Neural progenitor cell (in vitro differentiated cells): ENCODE data around the gene HCCS. TPM values are rescaled to one million over a fixed set of nuclear protein-coding genes. Genes with fewer than 3 reads are reported as not detected.

Source experiments
- DNase-seq: peaks from one replicate; pipeline ENCODE4 v3.0.0-alpha.2; 2016; ENCODE audit warnings: low spot score
- H2AFZ ChIP-seq: fragments of 200-600 bp; sonication (generic); replicated peaks from 2 replicates; pipeline ENCODE4 v1.6.1; 2016; ENCODE audit warnings: antibody characterized with exemption
- H3F3A ChIP-seq: fragments of 200-600 bp; sonication (generic); 2 replicates; pipeline ENCODE4 v1.6.1; 2016; ENCODE audit warnings: antibody characterized with exemption, low read depth
- H3K27ac ChIP-seq: fragments of 200-600 bp; sonication (generic); 2 replicates; pipeline ENCODE4 v1.5.1; 2016; ENCODE audit warnings: mild to moderate bottlenecking
- H3K27me3 ChIP-seq: fragments of 200-600 bp; sonication (generic); 2 replicates; pipeline ENCODE4 v1.6.1; 2016; ENCODE audit warnings: mild to moderate bottlenecking, moderate library complexity
- H3K36me3 ChIP-seq: fragments of 200-600 bp; sonication (generic); 2 replicates; pipeline ENCODE4 v1.5.1; 2016
- H3K4me1 ChIP-seq: fragments of 200-600 bp; sonication (generic); 2 replicates; pipeline ENCODE4 v1.6.1; 2016; ENCODE audit warnings: mixed run types
- H3K4me2 ChIP-seq: fragments of 200-600 bp; sonication (generic); 2 replicates; pipeline ENCODE4 v1.6.1; 2016
- H3K4me3 ChIP-seq: fragments of 200-600 bp; sonication (generic); 2 replicates; pipeline ENCODE4 v1.5.1; 2016
- H3K79me2 ChIP-seq: fragments of 200-600 bp; sonication (generic); 2 replicates; pipeline ENCODE4 v1.6.1; 2016; ENCODE audit warnings: low read depth
- H3K9ac ChIP-seq: fragments of 200-600 bp; sonication (generic); 2 replicates; pipeline ENCODE4 v1.6.1; 2016
- H3K9me3 ChIP-seq: fragments of 200-600 bp; sonication (generic); 2 replicates; pipeline ENCODE4 v1.5.1; 2016; ENCODE audit warnings: low read depth
- H4K20me1 ChIP-seq: fragments of 200-600 bp; sonication (generic); 2 replicates; pipeline ENCODE4 v1.6.1; 2016; ENCODE audit warnings: low read depth
- H3K27ac Mint-ChIP-seq: 3 replicates; pipeline ENCODE4 v1.8.0; 2021; ENCODE audit warnings: mixed read lengths
- H3K27me3 Mint-ChIP-seq: 2 replicates; pipeline ENCODE4 v1.8.0; 2022; ENCODE audit warnings: low read depth, mild to moderate bottlenecking, inconsistent platforms, moderate library complexity, mixed read lengths; ENCODE audit not compliant: insufficient read depth
- H3K36me3 Mint-ChIP-seq: 3 replicates; pipeline ENCODE4 v1.8.0; 2021; ENCODE audit warnings: mixed read lengths
- H3K4me1 Mint-ChIP-seq: 3 replicates; pipeline ENCODE4 v1.8.0; 2021; ENCODE audit warnings: mixed read lengths
- H3K4me3 Mint-ChIP-seq: 3 replicates; pipeline ENCODE4 v1.8.0; 2021; ENCODE audit warnings: mild to moderate bottlenecking, moderate library complexity, mixed read lengths
- H3K9me3 Mint-ChIP-seq: 3 replicates; pipeline ENCODE4 v1.8.0; 2020; ENCODE audit warnings: mixed read lengths
- CTCF ChIP-seq: fragments of 200-600 bp; sonication (generic); IDR thresholded peaks from 2 replicates; pipeline ENCODE4 v1.5.1; 2017; ENCODE audit warnings: antibody characterized with exemption, mild to moderate bottlenecking
- EZH2 ChIP-seq: fragments of 200-600 bp; sonication (generic); IDR thresholded peaks from 2 replicates; pipeline ENCODE4 v1.6.1; 2017; ENCODE audit warnings: antibody characterized with exemption, mild to moderate bottlenecking, moderate library complexity
- EZH2phosphoT487 ChIP-seq: fragments of 200-600 bp; sonication (generic); IDR thresholded peaks from 2 replicates; pipeline ENCODE4 v1.6.1; 2017; ENCODE audit warnings: antibody characterized with exemption
- total RNA-seq: library from RNA; depleted of rRNA; stranded (reverse); fragments of >200 nt; gene quantifications from 2 replicates; pipeline ENCODE4 v1.2.3, GENCODE V29; 2015; ENCODE audit warnings: low replicate concordance

HCCS gene
- total RNA-seq, 1 donor from 2014 or later: 19.8 TPM

- Histone ChIP-seq H3K27me3 (no peaks in the 10 kb centered on the region), H3K4me3 (no peak overlapping the region), H3K36me3 (no peaks in the 10 kb centered on the region), H4K20me1 (no peaks in the 10 kb centered on the region), H3K9ac (no peak overlapping the region), H3K4me2 (peak overlapping the region; percentile 22), H3F3A (no peaks in the 10 kb centered on the region), H3K4me1 (peaks cover 11% of the 10 kb centered on the region), H3K79me2 (no peaks in the 10 kb centered on the region), H3K27ac (no peak overlapping the region), H2AFZ (no peak overlapping the region), H3K9me3 (peaks cover 4% of the 10 kb centered on the region)
- H3K4me3 Mint-ChIP-seq: no peak overlapping the region
- TF ChIP-seq CTCF: no peak
- no peak for TF ChIP-seq EZH2phosphoT487
- no peak for TF ChIP-seq EZH2
- peaks cover 5% of the 10 kb centered on the region for H3K27me3 Mint-ChIP-seq
- no peaks in the 10 kb centered on the region for H3K36me3 Mint-ChIP-seq
- H3K4me1 Mint-ChIP-seq: peaks cover 5% of the 10 kb centered on the region
- H3K27ac Mint-ChIP-seq: no peak overlapping the region
- peak; percentile 39 for DNase-seq
- H3K9me3 Mint-ChIP-seq: peaks cover 11% of the 10 kb centered on the region
Measured at GRCh38 chrX:11129534-11130105, 18.5 kb downstream of the HCCS start.

- peaks cover 11% of the 10 kb centered on the region for H3K4me1 ChIP-seq
- no peak overlapping the region for H3K9ac ChIP-seq
- H3K27ac ChIP-seq: no peak overlapping the region
- H4K20me1 ChIP-seq: no peaks in the 10 kb centered on the region
- Mint-ChIP-seq H3K36me3 (no peaks in the 10 kb centered on the region), H3K27me3 (peaks cover 5% of the 10 kb centered on the region), H3K27ac (no peak overlapping the region), H3K4me3 (no peak overlapping the region), H3K9me3 (peaks cover 11% of the 10 kb centered on the region), H3K4me1 (peaks cover 5% of the 10 kb centered on the region)
- H3K4me3 ChIP-seq: no peak overlapping the region
- TF ChIP-seq CTCF (no peak), EZH2 (no peak), EZH2phosphoT487 (no peak)
- H3K9me3 ChIP-seq: peaks cover 4% of the 10 kb centered on the region
- H3K79me2 ChIP-seq: no peaks in the 10 kb centered on the region
- H3K36me3 ChIP-seq: no peaks in the 10 kb centered on the region
- DNase-seq: no peak
- no peak overlapping the region for H2AFZ ChIP-seq
- H3K27me3 ChIP-seq: no peaks in the 10 kb centered on the region
- H3K4me2 ChIP-seq: no peak overlapping the region
- no peaks in the 10 kb centered on the region for H3F3A ChIP-seq
Measured at GRCh38 chrX:11130136-11130535, 19.0 kb downstream of the HCCS start.

- Mint-ChIP-seq H3K4me3 (no peak overlapping the region), H3K27ac (no peak overlapping the region), H3K36me3 (no peaks in the 10 kb centered on the region), H3K9me3 (peaks cover 11% of the 10 kb centered on the region), H3K4me1 (peaks cover 5% of the 10 kb centered on the region), H3K27me3 (peaks cover 3% of the 10 kb centered on the region)
- TF ChIP-seq EZH2phosphoT487 (no peak), EZH2 (no peak), CTCF (no peak)
- H3K9me3 ChIP-seq: peaks cover 4% of the 10 kb centered on the region
- no peaks in the 10 kb centered on the region for H3K27me3 ChIP-seq
- no peak for DNase-seq
- H2AFZ ChIP-seq: no peak overlapping the region
- H3K4me1 ChIP-seq: peaks cover 11% of the 10 kb centered on the region
- H3K4me2 ChIP-seq: no peak overlapping the region
- H3F3A ChIP-seq: no peaks in the 10 kb centered on the region
- H3K9ac ChIP-seq: no peak overlapping the region
- H3K27ac ChIP-seq: no peak overlapping the region
- H3K36me3 ChIP-seq: no peaks in the 10 kb centered on the region
- H3K4me3 ChIP-seq: no peak overlapping the region
- H3K79me2 ChIP-seq: no peaks in the 10 kb centered on the region
- no peaks in the 10 kb centered on the region for H4K20me1 ChIP-seq
Measured at GRCh38 chrX:11131146-11131545, 20.0 kb downstream of the HCCS start.
